Skin epidermis (tissue), 12 donors: ENCODE measurements around the gene C1QTNF12.

Source experiments
- H3K27ac ChIP-seq, 21 experiments: fragments of 200-600 bp; sonication (generic) in 11 of 21; one replicate each; pipeline ENCODE4 v1.5.0; 2020; ENCODE audit warnings: mild to moderate bottlenecking in 3 of 21, inconsistent platforms in 2 of 21, moderate library complexity in 2 of 21
- H3K4me3 ChIP-seq, 7 experiments: fragments of 200-600 bp; sonication (generic) in 2 of 7; one replicate each; pipeline ENCODE4 v1.5.0; 2020; ENCODE audit warnings: inconsistent platforms in 2 of 7, mild to moderate bottlenecking in 2 of 7, moderate library complexity in 1 of 7

The C1QTNF12 gene

DNA sequence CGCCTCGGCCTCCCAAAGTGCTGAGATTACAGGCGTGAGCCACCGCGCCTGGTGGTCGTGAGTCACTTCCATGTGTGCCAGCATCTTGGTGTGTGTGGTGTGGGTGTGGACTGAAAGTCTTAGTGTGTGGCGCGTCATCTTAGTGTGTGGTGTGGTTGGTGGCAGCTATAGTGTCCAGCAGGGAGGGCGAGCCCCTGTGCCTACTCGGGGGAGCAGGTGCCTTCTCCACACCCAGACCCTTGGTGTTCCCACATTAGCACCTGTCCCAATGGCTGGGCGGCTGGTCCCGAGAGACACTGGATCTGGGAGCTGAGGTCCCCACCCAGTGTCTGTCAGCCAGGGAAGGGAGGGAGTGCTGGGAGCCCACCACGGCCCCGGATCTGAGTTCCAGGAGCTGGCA lies 36.5 kb upstream of the C1QTNF12 start:
- H3K4me3 ChIP-seq = no peak overlapping the region
- no peak overlapping the region for H3K27ac ChIP-seq

DNA sequence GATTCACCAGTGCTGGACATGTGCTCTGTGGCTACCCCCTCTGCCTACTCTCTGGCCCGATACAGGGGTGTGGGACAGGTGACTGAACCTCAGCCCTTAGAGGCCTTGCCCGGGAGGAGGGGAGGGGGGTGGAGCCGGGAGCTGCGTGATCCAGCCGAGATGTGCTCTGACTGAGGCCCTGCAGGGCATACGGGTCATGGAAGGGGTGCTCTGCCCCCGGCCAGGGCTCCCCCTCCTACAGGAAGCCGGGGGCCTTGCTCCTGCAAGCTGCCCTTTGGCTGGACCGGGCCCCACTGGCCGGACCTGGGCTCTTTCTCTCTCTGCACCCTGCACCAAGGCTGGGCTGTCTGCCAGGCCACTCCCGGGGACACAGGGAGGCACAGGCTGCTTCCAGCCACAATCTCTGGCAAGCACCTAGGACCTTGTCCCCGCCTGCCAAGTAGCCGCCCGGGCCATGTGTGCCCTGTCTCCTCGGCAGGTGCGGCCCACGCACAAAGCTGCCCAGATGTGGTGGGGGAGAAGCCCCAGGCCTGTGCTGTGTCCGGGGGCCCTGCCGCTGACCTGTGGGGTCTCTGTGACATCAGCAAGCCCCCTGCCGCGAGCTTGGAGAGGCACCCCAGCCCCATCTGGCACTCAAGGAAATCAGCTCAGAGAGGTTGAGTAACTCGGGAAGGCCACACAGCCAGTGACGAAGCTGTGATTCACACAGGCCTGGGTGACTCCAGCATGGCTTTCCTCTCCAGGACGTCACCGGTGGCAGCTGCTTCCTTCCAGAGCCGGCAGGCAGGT lies 35.2 kb upstream of the C1QTNF12 start:
- Histone ChIP-seq H3K4me3 (no peak overlapping the region), H3K27ac (peak overlapping the region in 6 of 21 experiments; percentile 3 to 40 (median 24))

DNA sequence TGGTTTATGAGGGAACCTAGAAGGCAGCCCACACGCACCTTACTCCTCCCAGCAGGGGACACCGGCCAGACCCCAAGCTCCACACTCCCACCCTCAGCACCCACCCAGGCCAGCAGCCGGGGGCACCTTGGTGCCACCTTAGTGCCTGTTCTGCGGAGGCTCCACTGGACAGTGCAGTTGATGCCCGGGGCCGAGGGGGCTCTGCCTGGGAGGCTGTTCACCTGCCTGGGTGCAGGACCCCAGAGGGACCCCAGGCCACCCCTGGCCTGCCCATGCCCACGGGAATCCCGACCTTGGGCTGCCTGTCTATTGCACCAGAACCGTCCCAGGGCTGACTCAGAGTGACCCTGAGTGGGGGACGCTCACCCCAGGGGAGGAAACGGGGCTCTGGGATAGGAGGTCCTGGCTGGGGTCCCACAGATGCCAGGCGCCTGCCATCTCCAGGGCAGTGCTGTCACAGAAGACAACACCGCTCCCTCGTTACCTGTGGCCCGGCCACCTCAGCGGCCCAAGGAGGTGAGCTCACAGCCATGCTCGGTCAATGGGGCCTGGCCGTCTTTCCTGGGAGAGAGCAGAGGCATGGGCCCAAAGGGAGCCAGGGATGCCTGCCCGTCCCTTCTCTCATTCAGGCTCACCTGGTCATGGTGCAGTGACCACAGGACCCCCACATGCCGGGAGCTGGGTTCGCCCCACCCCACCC lies 34.4 kb upstream of the C1QTNF12 start:
- no peak overlapping the region for H3K4me3 ChIP-seq
- H3K27ac ChIP-seq = peak overlapping the region in 2 of 21 experiments; percentile 3 to 31

DNA sequence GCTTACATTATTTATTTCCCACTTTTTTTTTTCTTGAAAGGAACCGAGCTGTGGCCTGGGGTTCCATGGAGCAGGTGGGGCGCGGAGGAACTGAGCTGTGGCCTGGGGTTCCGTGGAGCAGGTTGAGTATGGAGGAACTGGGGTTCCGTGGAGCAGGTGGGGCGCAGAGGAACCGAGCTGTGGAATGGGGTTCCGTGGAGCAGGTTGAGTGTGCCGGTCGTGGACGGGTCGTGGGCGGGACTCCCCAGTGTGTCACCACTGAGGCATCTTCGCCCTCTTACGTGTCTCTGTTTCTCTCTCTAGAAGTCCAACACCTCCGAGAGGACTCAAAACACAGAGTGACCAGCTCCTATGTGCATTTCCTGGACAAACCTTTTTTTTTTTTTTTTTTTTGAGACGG lies 32.5 kb upstream of the C1QTNF12 start:
- H3K27ac ChIP-seq = no peak overlapping the region
- H3K4me3 ChIP-seq = no peak overlapping the region

DNA sequence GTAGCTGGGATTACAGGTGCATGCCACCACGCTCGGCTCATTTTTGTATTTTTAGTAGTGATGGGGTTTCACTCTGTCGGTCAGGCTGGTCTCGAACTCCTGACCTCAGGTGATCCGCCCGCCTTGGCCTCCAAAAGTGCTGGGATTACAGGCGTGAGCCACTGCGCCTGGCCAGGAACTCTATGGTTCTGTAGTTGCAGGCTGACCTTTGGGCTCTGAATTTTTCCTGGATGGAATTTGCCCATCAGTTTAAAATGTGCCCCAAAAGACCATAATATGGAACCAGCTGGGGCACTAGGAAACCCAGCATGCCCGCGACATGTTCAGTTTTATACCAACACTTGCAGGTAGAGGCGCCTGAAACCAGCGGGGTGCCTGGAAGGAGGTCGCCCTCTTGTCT lies 32.1 kb upstream of the C1QTNF12 start:
- H3K27ac ChIP-seq = no peak overlapping the region
- no peak overlapping the region for H3K4me3 ChIP-seq

DNA sequence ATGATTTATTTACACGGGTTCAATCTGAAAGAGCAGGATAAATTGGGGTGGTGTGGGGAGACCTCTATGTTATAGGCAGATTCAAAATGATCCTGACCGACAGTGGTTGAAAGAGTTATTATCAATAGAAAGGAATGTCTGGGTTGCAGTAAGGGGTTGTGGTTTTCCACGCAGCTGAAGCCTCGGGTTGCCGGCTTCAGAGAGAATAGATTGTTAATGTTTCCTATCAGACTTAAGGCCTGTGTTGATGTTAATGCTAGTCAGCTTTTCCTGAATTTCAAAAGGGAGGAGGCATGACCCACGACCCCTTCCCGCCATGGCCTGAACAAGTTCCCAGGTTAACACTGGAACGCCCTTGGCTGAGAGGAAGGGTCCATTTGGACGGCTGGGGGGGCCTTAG lies 29.3 kb upstream of the C1QTNF12 start:
- Histone ChIP-seq H3K27ac (no peak overlapping the region), H3K4me3 (no peak overlapping the region)

DNA sequence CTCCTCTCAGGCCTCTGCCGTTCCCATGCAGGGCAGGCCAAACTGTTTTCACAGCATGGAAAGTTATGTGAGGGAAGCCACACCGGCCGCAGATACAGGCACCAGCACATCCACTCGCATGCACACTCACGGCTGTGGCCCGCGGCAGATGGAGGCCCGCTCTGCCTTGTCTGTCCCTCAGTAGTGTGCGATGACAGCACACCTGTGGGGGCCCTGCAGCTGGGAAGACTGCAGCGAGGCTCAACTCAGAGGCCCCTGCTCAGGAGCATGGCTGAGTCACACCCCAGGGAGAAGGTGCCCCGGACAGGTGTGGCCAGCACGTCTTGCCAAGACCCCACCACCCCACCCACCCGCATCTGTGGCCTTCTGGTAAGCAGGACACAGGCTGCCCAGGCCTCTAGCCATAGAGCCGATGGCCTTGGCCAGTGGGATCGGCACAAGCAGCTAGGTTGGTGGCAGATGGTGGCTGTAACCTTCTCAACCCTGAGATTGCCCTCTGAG lies 28.5 kb upstream of the C1QTNF12 start:
- Histone ChIP-seq H3K4me3 (no peak overlapping the region), H3K27ac (peak overlapping the region in 5 of 21 experiments; percentile 90 to 96 (median 94))

DNA sequence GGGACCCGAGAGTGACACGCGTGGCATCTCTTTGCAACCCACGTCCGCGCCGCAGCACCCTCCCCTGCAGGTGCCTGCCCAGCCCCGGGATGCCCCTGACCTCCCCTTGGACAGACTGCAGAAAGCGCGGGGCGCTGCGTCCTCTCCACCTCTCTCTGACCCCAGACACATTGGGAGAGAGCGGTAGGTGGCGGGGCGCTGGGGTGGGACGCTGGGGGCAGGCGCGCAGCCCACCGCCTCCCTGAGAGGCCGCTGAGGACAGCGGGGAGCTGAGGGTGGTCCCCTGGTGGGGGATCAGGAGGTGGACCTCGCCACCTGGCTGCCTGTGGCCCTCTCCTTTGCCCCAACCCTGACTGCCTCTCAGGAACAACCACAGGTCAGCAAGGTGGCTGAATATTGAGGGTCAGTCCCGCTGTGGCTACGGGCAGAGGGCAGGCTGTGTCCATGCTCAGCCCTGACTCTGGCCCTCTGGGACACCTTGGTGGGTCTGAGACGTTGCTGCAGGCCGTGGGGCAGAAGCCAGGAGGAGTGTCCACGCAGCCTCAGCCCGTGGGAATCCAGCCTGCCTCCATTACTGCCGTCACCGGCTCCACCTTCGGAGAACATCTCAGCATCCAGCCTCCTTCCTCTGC lies 27.9 kb upstream of the C1QTNF12 start:
- peak overlapping the region in 20 of 21 experiments; percentile 80 to 97 (median 92) for H3K27ac ChIP-seq
- H3K4me3 ChIP-seq = peak overlapping the region; percentile 79 to 99 (median 92)

DNA sequence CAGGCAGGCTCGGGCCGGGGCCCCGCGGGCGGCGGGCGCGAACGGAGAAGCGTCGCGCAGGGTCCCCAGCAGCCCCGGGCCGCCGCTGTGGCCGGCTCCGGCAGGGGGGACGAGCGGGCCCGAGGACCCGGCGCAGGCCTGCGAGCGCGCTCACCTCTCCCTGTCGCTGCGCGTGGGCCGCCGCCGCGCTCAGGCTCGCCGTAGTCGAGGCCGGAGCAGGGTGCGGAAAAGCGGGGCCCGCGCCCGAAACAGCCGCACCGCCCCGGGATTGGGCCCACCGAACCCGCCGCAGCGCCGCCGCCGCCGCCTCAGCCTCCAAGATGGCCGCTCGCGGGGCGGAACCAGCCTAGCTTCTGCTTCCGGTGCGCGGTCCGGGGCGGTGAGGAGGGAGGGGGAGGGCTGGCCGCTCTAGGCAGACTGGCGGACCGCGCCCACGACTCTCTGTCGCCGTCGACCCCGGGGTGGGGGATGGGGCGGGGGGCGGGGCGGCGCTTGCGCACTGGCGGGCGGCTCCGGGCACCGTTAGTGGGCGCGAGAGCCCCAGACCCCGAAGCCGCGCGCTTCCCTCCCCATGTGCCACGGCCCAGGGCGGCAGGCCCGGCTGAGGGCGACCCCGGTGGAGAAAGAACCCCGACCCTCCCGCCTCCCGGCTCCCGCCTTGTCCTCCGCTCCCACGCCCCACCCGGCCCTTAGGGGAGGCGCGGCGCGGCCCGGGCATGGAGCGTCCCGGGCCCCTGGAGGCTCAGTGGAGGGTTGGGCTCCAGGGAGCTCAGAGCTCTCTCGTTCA lies 27.2 kb upstream of the C1QTNF12 start, which contains the start of gene UBE2J2:
Gene UBE2J2, minus strand, starts transcription at position 343 of the 787 bp plus-strand sequence. CDS start 5,862 bp downstream, outside the sequence.
- peak within 1 kb of the TSS; percentile 80 to 97 (median 91) for H3K27ac ChIP-seq
- H3K4me3 ChIP-seq = peak within 1 kb of the TSS; percentile 79 to 99 (median 92)

DNA sequence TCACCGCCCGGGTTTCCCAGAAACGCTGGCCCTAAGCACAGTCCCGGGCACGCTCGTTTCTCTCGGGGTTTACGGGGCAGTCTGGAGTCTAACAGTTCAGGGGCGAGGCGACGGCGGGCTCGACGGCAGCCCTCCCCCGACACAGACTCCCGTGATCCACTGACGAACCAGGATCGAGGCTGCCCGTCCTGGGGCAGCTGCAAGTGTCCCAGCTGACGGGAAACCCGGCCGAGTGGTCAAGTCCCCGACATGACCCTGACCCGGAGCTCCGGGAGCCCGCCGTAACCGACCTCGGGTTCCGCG lies 26.6 kb upstream of the C1QTNF12 start:
- H3K27ac ChIP-seq = peak overlapping the region; percentile 80 to 97 (median 91)
- H3K4me3 ChIP-seq = peak overlapping the region; percentile 79 to 99 (median 92)

DNA sequence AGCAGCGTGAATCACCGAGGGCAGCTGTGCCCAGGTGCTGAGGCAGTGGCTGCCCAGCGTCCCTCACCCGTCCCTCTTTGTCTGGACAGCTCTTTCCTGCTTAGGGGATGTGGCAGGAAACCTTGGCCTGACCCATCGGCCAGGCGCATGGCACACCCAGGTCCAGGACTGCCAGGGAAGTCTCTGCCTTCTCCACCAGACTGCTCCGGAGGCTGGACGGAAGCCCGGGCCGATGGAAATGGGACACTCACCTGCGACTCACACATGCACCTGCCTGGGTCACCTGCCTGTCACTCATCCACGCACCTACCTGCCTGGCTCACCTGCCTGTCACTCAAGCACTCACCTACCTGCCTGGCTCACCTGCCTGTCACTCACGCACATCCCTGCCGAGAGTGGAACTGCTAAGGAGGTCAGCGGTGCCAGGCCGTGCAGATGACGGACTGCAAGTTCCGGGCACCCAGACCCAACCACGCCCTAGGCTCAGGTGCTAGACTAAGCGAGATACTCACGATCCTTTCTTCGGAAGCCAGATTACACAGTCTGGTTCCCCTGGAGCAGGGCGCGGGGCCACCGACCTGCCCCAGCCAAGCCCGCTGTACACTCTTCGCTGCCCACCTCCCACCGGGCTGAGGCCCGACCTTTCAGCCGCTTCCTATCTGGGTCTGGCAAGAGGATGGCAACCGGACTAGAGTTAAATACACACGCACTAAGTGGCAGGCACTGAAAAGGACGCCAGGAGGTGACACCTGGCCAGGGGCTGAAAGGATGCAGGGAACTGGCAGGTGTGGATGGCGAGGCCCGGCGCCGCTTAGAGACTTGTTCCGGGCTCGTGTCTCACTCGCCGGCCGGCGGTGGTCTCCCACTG lies 26.1 kb upstream of the C1QTNF12 start:
- H3K27ac ChIP-seq = peak overlapping the region; percentile 80 to 97 (median 91)
- peak overlapping the region; percentile 79 to 99 (median 92) for H3K4me3 ChIP-seq

DNA sequence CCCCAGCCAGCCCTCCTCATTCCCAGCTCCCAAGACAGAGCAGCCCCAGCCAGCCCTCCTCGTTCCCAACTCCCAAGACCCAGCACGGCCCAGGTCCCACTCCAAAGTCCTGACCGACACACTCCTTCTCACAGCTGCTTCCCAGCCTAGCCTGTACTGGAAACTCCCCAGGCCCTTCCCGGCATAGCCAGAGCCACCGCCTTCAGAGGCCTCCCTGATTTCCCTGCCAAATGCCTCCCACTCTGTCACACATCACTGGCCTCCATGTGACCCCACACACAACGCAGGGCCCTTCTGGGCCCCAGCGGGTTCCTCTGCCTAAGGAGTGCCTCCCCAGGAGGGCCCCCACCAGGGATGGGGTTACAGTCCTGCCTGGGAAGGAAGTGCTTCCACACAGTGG lies 24.3 kb upstream of the C1QTNF12 start:
- H3K27ac ChIP-seq = peak overlapping the region in 8 of 21 experiments; percentile 1 to 74 (median 40)
- no peak overlapping the region for H3K4me3 ChIP-seq

DNA sequence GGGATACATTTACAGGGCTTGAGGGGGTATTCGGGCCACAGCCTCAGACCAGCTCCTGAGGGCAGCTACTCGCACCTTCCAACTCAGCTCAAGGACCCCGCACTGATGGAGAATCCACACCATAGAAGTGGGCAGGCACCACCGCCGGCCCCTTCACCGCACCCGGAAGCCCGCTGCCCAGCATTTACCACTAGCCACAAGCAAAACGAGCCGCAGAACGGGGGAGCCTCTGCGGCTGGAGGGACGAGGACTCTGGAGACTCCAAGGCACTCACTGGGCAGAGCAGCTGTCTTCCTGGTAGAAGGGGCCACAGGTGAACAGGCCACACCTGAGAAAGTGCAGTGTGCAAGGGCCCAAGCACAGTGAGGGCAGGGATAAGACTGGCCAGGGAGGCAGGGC lies 21.8 kb upstream of the C1QTNF12 start:
- Histone ChIP-seq H3K27ac (no peak overlapping the region), H3K4me3 (no peak overlapping the region)

DNA sequence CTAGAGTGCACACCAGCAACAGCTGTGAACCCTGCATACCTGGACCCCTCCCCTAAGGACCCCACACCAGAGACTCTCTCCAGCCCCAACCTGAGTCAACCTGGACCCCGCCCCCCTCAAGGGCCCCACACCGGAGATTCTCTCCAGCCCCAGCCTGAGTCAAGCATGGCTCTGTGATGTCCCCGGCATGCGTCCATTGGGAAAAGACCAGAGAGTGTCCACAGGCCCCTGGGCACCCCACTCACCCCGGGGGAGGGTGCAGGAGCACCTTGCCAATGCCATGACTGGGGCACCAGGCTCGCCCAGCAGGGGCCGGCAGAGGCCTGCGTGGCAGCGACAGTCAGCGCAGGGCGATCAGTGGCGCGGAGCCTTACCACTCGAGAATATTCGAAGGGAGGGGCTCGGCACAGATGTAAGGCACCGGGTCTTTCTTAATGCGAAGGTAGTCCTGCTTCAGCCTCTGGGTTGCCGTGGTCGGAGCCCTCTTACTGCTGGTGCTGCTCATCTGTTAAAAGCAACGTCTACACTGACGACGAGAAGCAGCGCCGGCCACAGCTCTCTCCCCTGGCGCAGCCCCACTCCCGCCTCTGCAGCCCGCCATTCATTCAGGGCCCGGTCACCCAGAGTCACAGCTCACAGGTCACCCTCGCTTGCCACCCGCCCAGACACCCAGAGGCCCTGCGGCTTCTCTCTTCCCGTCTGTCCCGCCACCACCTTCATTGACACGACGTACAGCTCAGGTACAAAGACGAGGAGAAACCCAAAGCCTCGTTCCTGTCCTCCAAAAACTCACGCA lies 21.2 kb upstream of the C1QTNF12 start:
- no peak overlapping the region for H3K4me3 ChIP-seq
- no peak overlapping the region for H3K27ac ChIP-seq

DNA sequence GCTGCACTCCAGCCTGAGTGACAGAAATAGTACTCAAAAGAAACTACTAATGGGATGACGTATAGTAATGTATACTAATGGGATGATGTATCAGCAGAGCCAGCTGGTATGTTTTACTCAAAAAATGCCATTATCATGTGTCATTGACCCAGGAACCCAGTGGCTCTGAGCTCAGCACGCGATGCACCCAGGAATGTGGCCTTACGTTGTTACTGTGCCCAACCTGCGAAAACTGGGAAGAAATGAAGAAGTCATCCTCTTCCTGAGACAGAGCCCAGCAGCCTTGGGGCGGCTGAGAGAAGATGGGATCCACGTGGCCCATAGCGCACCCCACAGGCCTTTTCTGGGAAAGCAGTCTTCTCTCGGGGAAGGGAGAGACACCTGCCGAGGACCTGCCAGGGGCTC lies 18.3 kb upstream of the C1QTNF12 start:
- no peak overlapping the region for H3K4me3 ChIP-seq
- no peak overlapping the region for H3K27ac ChIP-seq

DNA sequence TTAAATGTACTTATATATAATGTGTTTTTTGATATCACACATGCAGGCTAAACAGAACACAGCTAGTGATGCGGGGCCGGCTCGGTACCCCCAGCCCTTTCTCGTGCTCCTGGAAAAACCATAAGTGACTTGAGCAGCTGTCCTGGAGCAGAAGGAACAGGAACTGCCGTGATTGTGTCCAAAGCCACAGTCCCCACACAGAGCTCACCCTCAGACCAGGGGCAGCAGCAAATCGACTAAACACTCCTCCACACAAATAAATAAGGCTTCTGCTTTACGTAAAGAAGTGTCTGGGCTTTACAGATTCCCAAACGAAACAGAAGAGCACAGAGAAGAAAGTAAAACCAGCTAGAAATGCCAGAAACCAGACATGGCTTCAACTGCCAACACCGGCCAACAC lies 17.5 kb upstream of the C1QTNF12 start:
- Histone ChIP-seq H3K27ac (no peak overlapping the region), H3K4me3 (no peak overlapping the region)

DNA sequence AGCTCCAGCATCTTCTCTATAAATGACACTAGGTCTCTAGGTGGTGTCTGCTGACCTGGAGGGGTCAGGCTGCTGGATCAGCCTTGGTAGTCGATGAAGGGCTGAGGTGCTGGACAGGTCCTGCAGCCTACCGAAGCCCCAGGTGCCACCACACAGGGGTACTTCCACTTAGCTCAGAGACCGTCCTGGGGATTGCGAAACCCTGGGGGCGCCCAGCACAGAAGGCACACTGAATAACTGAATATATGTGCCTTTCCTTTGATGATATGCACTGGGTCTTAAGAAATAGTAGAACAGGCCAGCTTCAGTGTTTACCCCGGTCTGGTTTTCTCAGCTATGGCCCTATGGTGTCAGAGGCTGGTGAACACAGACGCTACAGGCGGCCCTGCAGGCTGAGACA lies 16.2 kb upstream of the C1QTNF12 start:
- H3K4me3 ChIP-seq = no peak overlapping the region
- H3K27ac ChIP-seq = no peak overlapping the region

DNA sequence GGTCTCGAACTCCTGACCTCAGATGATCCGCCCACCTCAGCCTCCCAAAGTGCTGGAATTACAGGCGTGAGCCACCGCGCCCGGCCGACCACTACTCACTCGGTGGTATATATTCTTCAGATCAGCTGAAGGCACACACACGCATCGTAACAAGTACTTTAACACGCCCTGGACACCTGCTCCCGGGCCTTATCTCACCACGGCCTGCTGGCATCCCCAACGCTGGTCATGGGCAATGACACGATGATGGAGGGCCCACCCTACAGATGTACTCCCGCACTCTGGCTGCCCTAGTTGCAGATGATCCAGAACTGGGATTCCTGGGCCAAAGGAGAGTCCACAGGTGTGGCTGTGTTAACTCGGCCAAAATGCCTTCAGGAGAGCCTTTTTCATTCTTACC lies 15.5 kb upstream of the C1QTNF12 start:
- Histone ChIP-seq H3K27ac (no peak overlapping the region), H3K4me3 (no peak overlapping the region)
